HEK293T (cell line): ENCODE results near the gene EGF.

ENCODE experiments used
- CTCF ChIA-PET: fragments of 350-600 bp; formaldehyde crosslinking; extraction: SDS; loops from one replicate; lab custom pipeline; 2021; ENCODE audit warnings: antibody characterized with exemption, inconsistent platforms; lab: Yijun Ruan, JAX
- POLR2A ChIA-PET: fragments of 350-600 bp; formaldehyde crosslinking; extraction: SDS; loops from one replicate; lab custom pipeline; 2020; ENCODE audit warnings: antibody characterized with exemption, inconsistent platforms; lab: Yijun Ruan, JAX
- DNase-seq: peaks from one replicate; pipeline ENCODE4 v3.0.0; 2012; ENCODE audit warnings: mixed read lengths; ENCODE audit errors: extremely low spot score
- ARNT ChIP-seq: fragments of 450-650 bp; IDR thresholded peaks from 2 replicates; pipeline ENCODE4 v1.6.1; 2017; ENCODE audit warnings: mild to moderate bottlenecking
- BHLHE40 ChIP-seq: fragments of 450-650 bp; IDR thresholded peaks from 2 replicates; pipeline ENCODE4 v1.6.1; 2016; ENCODE audit warnings: mild to moderate bottlenecking, moderate library complexity, borderline replicate concordance
- CTBP1 ChIP-seq: fragments of 450-650 bp; IDR thresholded peaks from 2 replicates; pipeline ENCODE4 v1.6.1; 2016; ENCODE audit warnings: borderline replicate concordance
- ELF4 ChIP-seq: fragments of 450-650 bp; IDR thresholded peaks from 2 replicates; pipeline ENCODE4 v1.6.1; 2017; ENCODE audit warnings: antibody characterized with exemption
- FOXA1 ChIP-seq: fragments of 450-650 bp; IDR thresholded peaks from 2 replicates; pipeline ENCODE4 v1.6.1; 2016; ENCODE audit warnings: mild to moderate bottlenecking
- FOXK2 ChIP-seq: fragments of 450-650 bp; IDR thresholded peaks from 2 replicates; pipeline ENCODE4 v1.6.1; 2016; ENCODE audit warnings: mild to moderate bottlenecking
- FOXM1 ChIP-seq: fragments of 450-650 bp; IDR thresholded peaks from 2 replicates; pipeline ENCODE4 v1.6.1; 2017; ENCODE audit warnings: mild to moderate bottlenecking, borderline replicate concordance
- HDGF ChIP-seq: fragments of 450-650 bp; IDR thresholded peaks from 2 replicates; pipeline ENCODE4 v1.6.1; 2017; ENCODE audit warnings: antibody characterized with exemption, borderline replicate concordance
- L3MBTL2 ChIP-seq: fragments of 450-650 bp; conservative IDR thresholded peaks from 2 replicates; pipeline ENCODE4 v1.6.1; 2016; ENCODE audit warnings: mild to moderate bottlenecking
- LEF1 ChIP-seq: fragments of 450-650 bp; IDR thresholded peaks from 2 replicates; pipeline ENCODE4 v1.6.1; 2017; ENCODE audit warnings: mild to moderate bottlenecking, borderline replicate concordance
- NFRKB ChIP-seq: fragments of 450-650 bp; IDR thresholded peaks from 2 replicates; pipeline ENCODE4 v1.6.1; 2016; ENCODE audit warnings: mild to moderate bottlenecking, moderate library complexity
- PKNOX1 ChIP-seq: fragments of 450-650 bp; IDR thresholded peaks from 2 replicates; pipeline ENCODE4 v1.6.1; 2016
- SP1 ChIP-seq: fragments of 450-650 bp; IDR thresholded peaks from 2 replicates; pipeline ENCODE4 v1.6.1; 2017
- SUZ12 ChIP-seq: fragments of 450-650 bp; IDR thresholded peaks from 2 replicates; pipeline ENCODE4 v1.6.1; 2016; ENCODE audit warnings: mild to moderate bottlenecking
- TARDBP ChIP-seq: fragments of 450-650 bp; IDR thresholded peaks from 2 replicates; pipeline ENCODE4 v1.6.1; 2016
- ZNF384 ChIP-seq: fragments of 450-650 bp; IDR thresholded peaks from 2 replicates; pipeline ENCODE4 v1.6.1; 2016

EGF gene

DNA sequence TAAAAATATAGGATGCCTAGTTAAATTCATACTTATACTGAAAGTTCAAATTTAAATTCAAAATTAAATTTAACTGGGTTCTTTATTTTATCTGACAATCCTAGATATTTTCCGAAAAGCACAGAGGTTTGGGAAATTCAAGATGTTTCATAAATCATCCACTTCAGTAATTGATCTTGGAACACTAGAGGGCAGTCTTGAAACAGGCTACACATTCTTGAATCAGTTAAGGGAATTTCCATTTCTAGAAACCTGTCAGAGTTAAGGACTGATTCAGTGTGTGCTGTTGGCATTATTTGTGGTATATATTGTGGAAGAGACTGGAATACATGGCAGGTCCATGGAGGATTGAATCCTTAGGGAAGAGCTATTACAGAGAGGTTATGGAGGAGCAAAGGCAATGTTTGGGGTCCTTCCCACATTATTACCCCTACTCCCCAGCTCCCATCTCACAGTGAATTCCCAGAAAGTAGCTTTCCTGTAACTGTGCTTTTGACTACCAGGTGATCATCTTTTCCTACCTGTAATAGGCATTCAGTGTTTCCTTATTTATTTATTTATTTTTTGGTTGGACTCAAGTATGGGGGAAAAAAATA lies 92.9 kb downstream of the EGF start:
- ChIA-PET CTCF (interaction anchor here (0.6 to 2.6 kb wide), 11 partner anchors 9 to 1177 kb away, joined by 3 to 13 read pairs (median 3); no protein-coding TSS in a partner anchor), POLR2A (interaction anchor here (1.2 kb wide), 1 partner anchor 193 kb away, joined by 4 read pairs; the partner anchor contains the start of gene ELOVL6)
- peak; percentile 87 for TF ChIP-seq PKNOX1
- no peak for TF ChIP-seq ELF4
- peak; percentile 52 for DNase-seq

DNA sequence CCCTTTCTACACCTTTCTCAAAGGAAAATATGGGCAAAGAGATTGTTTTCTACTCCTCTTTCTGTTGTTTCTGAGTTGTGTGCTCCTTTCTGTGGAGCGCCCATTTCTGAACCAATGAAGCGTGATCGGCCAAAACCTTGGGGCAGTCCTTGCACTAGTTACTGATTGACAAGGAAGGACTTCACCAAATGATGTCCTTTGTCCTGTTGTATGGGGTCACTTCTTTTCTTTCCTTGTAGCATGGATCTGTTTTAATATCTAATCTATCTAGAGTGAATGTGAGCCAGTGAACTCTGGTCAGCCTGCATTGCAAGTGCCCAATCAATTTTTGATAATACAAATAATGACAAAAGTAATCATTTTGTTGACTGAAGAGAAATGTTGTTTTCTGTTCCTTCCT lies 94.5 kb downstream of the EGF start:
- DNase-seq: no peak
- POLR2A ChIA-PET: no interaction called here
- TF ChIP-seq L3MBTL2: no peak
- CTCF ChIA-PET: interaction anchor here (2.6 kb wide), 1 partner anchor 502 kb away, joined by 13 read pairs; no protein-coding TSS in a partner anchor

DNA sequence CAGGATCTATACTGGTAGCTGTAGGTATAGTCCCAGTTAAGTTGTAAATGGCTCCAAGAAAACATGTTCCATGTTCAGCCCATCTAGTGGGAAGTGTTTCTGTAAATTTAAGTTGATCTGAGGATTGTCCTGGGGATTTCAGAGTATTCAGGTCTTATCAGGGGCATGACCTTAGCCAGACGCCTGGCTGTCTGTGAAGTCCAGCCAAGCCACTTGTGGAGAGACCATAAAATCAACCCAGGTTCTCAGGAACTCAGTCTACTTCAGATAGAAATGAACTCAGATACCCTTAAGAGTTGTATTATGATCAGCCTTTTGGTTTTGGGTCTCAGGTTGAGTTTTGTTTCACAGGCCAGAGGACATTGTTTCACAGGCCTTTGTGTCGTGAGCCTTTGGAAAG lies 95.9 kb downstream of the EGF start:
- TF ChIP-seq BHLHE40 (no peak), L3MBTL2 (no peak), FOXA1 (no peak), LEF1 (no peak), HDGF (no peak), ARNT (no peak), FOXM1 (no peak), FOXK2 (no peak), CTBP1 (no peak), ZNF384 (no peak), ELF4 (no peak), TARDBP (no peak), NFRKB (no peak), SUZ12 (no peak), SP1 (no peak), PKNOX1 (no peak)
- POLR2A ChIA-PET: no interaction called here
- no peak for DNase-seq
- CTCF ChIA-PET: interaction anchor here (0.9 to 1.3 kb wide), 3 partner anchors 13 to 500 kb away, joined by 3 to 4 read pairs (median 3); no protein-coding TSS in a partner anchor

- no peak for TF ChIP-seq TARDBP
- TF ChIP-seq PKNOX1: peak; percentile 20; the same call in 1 of the 2 replicates
- DNase-seq: no peak
- CTCF ChIA-PET: interaction anchor here (0.6 to 1.3 kb wide), 3 partner anchors 12 to 577 kb away, joined by 3 to 4 read pairs (median 3); no protein-coding TSS in a partner anchor
- POLR2A ChIA-PET: interaction anchor here (1.4 kb wide), 1 partner anchor 187 kb away, joined by 4 read pairs; no protein-coding TSS in a partner anchor
Observed at GRCh38 chr4:110009550-110009949, 96.9 kb downstream of the EGF start.

GRCh38 chr4:110010797-110011196 lies 98.1 kb downstream of the EGF start:
- DNase-seq: no peak
- ChIA-PET CTCF (no interaction called here), POLR2A (no interaction called here)
- TF ChIP-seq NFRKB (no peak), SUZ12 (no peak), ELF4 (no peak), TARDBP (no peak), HDGF (no peak), PKNOX1 (no peak), SP1 (no peak)

DNA sequence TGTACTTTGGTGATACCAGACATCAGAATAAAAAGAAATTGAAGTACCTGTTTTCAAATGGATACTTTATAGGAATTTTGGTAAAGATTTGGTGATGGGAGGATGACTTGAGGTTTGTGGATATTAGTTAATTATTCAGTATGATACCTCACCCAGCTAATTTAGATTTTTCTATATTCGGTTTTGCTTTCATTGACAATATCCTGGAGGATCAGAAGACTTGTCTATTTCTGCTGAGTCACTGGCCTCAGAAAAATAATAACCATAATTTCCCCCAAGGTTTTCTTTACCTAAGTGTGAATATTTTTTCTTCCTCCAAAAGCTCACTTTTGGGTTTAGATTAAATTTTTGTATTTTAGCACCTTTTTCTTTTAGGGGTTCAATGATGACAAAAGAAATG lies 100.2 kb downstream of the EGF start:
- no peak for TF ChIP-seq ARNT
- no peak for TF ChIP-seq FOXK2
- no peak for TF ChIP-seq FOXA1
- TF ChIP-seq CTBP1: no peak
- TF ChIP-seq FOXM1: no peak
- TF ChIP-seq ZNF384: no peak
- no peak for TF ChIP-seq TARDBP
- TF ChIP-seq PKNOX1: no peak
- TF ChIP-seq SP1: no peak
- no peak for TF ChIP-seq NFRKB
- TF ChIP-seq ELF4: no peak
- no peak for TF ChIP-seq L3MBTL2
- TF ChIP-seq HDGF: no peak
- TF ChIP-seq LEF1: no peak
- no peak for TF ChIP-seq SUZ12

More for the DNA sequence above, 100.2 kb downstream of the EGF start:
- no peak for DNase-seq
- ChIA-PET POLR2A (interaction anchor here (0.6 kb wide), 1 partner anchor 185 kb away, joined by 3 read pairs; the partner anchor contains the start of gene ELOVL6), CTCF (no interaction called here)
